Uterus (tissue), 4 donors: ENCODE measurements around the gene VAV3. TPM values are rescaled to one million over a fixed set of nuclear protein-coding genes. Genes with fewer than 3 reads are reported as not detected.

Source experiments
- DNase-seq, 2 donors: peaks; one replicate each; pipeline ENCODE4 v3.0.0-alpha.2; 2019 to 2020
- H3K27ac ChIP-seq, 2 donors: fragments of 200-600 bp; sonication (generic); 1 replicate in 1 of 2; 2 replicates in 1 of 2; pipeline ENCODE4 v1.5.1; 2016 to 2018
- H3K27me3 ChIP-seq, 2 donors: fragments of 200-600 bp; sonication (generic); one replicate each; pipeline ENCODE4 v1.5.1; 2018 to 2019; ENCODE audit warnings: control low read depth in 1 of 2
- H3K36me3 ChIP-seq, 2 donors: fragments of 200-600 bp; sonication (generic); one replicate each; pipeline ENCODE4 v1.5.1; 2019; ENCODE audit warnings: control low read depth in 1 of 2
- H3K4me1 ChIP-seq, 2 donors: fragments of 200-600 bp; sonication (generic); one replicate each; pipeline ENCODE4 v1.5.1; 2018 to 2019; ENCODE audit warnings: control low read depth in 1 of 2
- H3K4me3 ChIP-seq, 2 donors: fragments of 200-600 bp; sonication (generic); 1 replicate in 1 of 2; 2 replicates in 1 of 2; pipeline ENCODE4 v1.5.1; 2018 to 2019; ENCODE audit warnings: mild to moderate bottlenecking in 1 of 2
- H3K9me3 ChIP-seq, 2 donors: fragments of 200-600 bp; sonication (generic); one replicate each; pipeline ENCODE4 v1.5.1; 2019; ENCODE audit warnings: control low read depth in 1 of 2
- POLR2A ChIP-seq, 2 donors: fragments of 450-650 bp; IDR thresholded peaks; one replicate each; pipeline ENCODE4 v1.6.1; 2016; ENCODE audit warnings: antibody characterized with exemption in 2 of 2, mild to moderate bottlenecking in 1 of 2, moderate library complexity in 1 of 2
- intact Hi-C: fragments of 100-400 bp; cut with DNase I; formaldehyde crosslinking; loops from one replicate; pipeline ENCODE4 v1.15.1; 2023; ENCODE audit warnings: low total_unique reads
- total RNA-seq, 4 donors: library from RNA; depleted of rRNA in 3 of 4; stranded (reverse); fragments of >200 nt in 3 of 4; gene quantifications; one replicate each; pipeline versions ENCODE4 v1.1.0 to v1.2.4, GENCODE V29; 2014 to 2023
- TF ChIP-seq, protein P1 (sequence below), 4 experiments: fragments of 200-600 bp in 2 of 4; fragments of 450-650 bp in 2 of 4; sonication (generic) in 2 of 4; IDR thresholded peaks; one replicate each; pipeline ENCODE4 v1.5.1; 2016 to 2019; ENCODE audit warnings: antibody characterized with exemption in 4 of 4, mild to moderate bottlenecking in 2 of 4, moderate library complexity in 1 of 4
- donor health status: DM: yes; HTN: yes; CAD: no.

Gene VAV3
- total RNA-seq, 4 donors from 2014 or later, result 0.88 to 22.5 (median 8.6) TPM

DNA sequence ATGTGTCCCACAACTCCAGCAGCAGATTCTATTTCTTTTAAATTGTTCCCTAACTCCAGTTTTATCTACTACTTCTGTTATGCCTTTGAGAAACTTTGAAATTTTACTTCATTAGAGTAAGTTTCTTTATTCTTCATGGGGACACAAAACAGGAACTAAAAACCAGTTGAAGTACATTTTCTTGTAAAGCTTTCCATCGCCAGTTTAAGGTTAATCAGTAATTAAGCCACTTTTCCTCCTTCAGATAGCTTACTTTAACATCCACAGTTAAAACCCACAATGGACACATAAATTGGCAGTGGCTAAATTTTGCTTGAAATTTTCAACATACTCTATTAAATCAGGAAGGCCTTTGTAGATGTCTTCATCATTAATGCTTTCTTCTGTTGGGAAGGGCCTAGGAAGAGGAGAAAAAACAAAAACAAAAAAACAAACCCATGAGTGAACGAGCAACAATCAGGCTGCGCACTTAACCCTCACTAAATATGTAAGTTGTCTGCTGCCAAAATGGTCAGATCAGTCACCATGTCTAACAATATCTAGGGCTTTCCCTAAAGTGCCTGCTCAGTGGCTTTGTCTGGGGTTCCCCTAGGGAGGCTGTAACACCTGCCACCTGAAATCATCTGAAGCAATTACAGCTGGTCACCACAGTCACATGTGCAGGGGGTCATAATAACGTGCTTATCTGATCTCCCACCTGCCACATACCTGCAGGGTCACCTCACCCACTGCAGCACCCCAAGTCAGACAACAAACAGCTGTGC lies 187.9 kb downstream of the VAV3 start:
- H3K36me3 ChIP-seq, result no peaks in the 10 kb centered on the region
- no peak overlapping the region for H3K27ac ChIP-seq
- intact Hi-C loops, result no loop called here
- H3K4me3 ChIP-seq, result no peak overlapping the region
- TF ChIP-seq, protein P1, sequence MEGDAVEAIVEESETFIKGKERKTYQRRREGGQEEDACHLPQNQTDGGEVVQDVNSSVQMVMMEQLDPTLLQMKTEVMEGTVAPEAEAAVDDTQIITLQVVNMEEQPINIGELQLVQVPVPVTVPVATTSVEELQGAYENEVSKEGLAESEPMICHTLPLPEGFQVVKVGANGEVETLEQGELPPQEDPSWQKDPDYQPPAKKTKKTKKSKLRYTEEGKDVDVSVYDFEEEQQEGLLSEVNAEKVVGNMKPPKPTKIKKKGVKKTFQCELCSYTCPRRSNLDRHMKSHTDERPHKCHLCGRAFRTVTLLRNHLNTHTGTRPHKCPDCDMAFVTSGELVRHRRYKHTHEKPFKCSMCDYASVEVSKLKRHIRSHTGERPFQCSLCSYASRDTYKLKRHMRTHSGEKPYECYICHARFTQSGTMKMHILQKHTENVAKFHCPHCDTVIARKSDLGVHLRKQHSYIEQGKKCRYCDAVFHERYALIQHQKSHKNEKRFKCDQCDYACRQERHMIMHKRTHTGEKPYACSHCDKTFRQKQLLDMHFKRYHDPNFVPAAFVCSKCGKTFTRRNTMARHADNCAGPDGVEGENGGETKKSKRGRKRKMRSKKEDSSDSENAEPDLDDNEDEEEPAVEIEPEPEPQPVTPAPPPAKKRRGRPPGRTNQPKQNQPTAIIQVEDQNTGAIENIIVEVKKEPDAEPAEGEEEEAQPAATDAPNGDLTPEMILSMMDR (IDR thresholded peaks at IDR 0.05), result no peak
- no peaks in the 10 kb centered on the region for H3K27me3 ChIP-seq
- no peaks in the 10 kb centered on the region for H3K9me3 ChIP-seq
- no peaks in the 10 kb centered on the region for H3K4me1 ChIP-seq
- DNase-seq, result no peak

DNA sequence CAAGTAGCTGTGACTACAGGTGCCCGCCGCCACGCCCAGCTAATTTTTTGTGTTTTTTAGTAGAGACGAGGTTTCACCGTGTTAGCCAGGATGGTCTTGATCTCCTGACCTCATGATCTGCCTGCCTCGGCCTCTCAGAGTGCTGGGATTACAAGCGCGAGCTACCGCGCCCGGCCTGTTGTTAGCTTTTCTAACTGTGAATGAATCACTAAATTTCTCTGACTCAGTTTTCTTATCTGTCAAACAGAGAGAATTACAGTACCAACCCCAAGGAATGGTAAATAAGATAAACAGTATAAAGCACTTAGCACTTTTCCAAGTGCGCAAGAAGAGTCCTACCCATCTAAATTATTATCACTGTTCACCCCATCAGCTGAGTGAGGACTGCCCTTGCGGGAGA lies 193.6 kb downstream of the VAV3 start:
- no peaks in the 10 kb centered on the region for H3K4me1 ChIP-seq
- intact Hi-C loops, result no loop called here
- H3K4me3 ChIP-seq, result no peak overlapping the region
- H3K36me3 ChIP-seq, result no peaks in the 10 kb centered on the region
- H3K27me3 ChIP-seq, result no peaks in the 10 kb centered on the region
- DNase-seq, result no peak
- TF ChIP-seq POLR2A (IDR thresholded peaks at IDR 0.05), result no peak
- TF ChIP-seq, protein P1 (IDR thresholded peaks at IDR 0.05), result no peak
- H3K27ac ChIP-seq, result no peak overlapping the region
- H3K9me3 ChIP-seq, result no peaks in the 10 kb centered on the region

DNA sequence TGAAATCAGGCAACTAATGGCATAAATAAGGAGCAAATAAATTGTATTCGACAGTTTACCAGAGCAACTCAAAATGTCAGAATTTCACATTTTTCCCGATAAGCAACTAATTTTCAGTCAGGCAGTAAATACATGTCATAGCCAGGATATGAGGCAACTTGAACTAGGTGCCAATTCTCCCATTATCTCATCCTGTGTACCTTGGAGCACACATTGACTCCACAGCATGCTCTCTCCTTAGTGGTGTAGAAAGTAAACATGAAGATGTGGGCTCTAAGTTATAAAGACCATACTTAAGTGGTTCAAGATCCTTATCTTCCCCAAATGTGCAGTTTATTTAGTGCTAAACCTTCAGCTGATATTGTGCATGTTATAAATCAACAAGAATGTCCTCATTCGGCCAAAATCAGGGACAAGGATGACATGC lies 197.8 kb downstream of the VAV3 start:
- Histone ChIP-seq H3K4me1 (no peaks in the 10 kb centered on the region), H3K36me3 (no peaks in the 10 kb centered on the region), H3K9me3 (no peaks in the 10 kb centered on the region), H3K27ac (no peak overlapping the region), H3K4me3 (no peak overlapping the region), H3K27me3 (no peaks in the 10 kb centered on the region)
- no peak for DNase-seq
- intact Hi-C loops, result no loop called here
- TF ChIP-seq POLR2A (IDR thresholded peaks at IDR 0.05), result no peak
- TF ChIP-seq, protein P1 (IDR thresholded peaks at IDR 0.05), result no peak

DNA sequence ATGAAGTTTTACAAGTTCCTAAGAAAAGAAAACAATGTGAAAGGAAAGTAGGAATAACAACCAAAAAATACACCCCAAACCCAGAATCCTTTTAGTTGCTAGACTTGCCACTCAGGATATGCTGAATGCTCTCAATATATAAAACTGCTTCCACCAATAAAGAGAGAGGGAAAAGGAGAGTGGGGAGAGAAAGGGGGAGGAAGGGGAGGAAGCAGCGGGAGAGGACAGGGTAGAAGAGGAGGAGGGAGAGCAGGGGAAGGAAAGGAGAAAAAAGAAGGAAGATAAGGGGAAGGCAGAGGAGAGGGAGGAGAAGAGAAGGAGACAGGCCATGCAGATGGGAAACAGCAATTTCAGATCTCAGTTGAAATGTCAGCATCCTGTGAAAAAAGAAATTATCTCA lies 198.4 kb downstream of the VAV3 start:
- H3K36me3 ChIP-seq, result no peaks in the 10 kb centered on the region
- H3K27ac ChIP-seq, result no peak overlapping the region
- TF ChIP-seq, protein P1 (IDR thresholded peaks at IDR 0.05), result no peak
- TF ChIP-seq POLR2A (IDR thresholded peaks at IDR 0.05), result no peak
- H3K4me1 ChIP-seq, result no peaks in the 10 kb centered on the region
- intact Hi-C loops, result no loop called here
- DNase-seq, result no peak
- no peaks in the 10 kb centered on the region for H3K27me3 ChIP-seq
- H3K9me3 ChIP-seq, result no peaks in the 10 kb centered on the region
- no peak overlapping the region for H3K4me3 ChIP-seq

DNA sequence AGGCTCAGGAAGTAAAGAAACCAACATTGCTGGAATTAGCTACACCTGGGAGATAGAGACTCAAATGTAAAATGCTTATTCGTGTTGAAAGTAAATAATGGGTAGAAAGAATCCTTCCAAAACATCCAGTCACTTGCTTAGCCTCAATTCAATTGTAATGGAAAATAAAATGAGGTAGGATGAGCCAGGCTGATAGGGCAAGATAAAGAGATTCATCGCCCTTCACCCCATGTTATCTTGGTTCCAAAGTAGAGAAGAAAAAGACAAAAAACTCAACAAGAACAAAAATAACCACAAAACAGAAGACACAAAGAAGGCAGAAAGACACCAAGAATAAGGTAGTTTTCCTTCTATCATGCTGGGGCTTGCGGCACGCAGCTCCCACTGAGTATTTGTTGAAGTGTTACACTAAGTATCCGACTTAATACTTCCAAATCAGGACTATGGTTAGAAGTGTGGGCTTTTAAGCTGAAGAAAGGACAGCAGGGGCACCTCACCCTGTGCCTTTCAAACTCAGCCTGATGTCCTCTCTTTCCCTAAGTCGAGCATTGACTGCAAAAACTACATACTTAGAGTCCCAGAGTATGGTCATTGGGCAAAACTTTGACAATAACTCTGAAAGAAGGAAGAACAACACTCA lies 202.1 kb downstream of the VAV3 start:
- H3K27ac ChIP-seq, result no peak overlapping the region
- no peak for DNase-seq
- intact Hi-C loops, result no loop called here
- no peaks in the 10 kb centered on the region for H3K4me1 ChIP-seq
- H3K9me3 ChIP-seq, result no peaks in the 10 kb centered on the region
- H3K36me3 ChIP-seq, result no peaks in the 10 kb centered on the region
- no peak overlapping the region for H3K4me3 ChIP-seq
- no peaks in the 10 kb centered on the region for H3K27me3 ChIP-seq
- no peak for TF ChIP-seq POLR2A (IDR thresholded peaks at IDR 0.05)
